ENCODE measurements around the gene YES1. TPM values are rescaled to one million over a fixed set of nuclear protein-coding genes. Genes with fewer than 3 reads are reported as not detected.
"Not testable (repeated sequence)": the region's sequence is repeated elsewhere in the genome, so short reads cannot be mapped to it uniquely, and the experiment has no call there.

The YES1 gene
- total and polyA plus RNA-seq, 8 donors, result 36.9 to 69.9 (median 61.3) TPM

GRCh38 chr18:766550-766860 is 45.5 kb downstream of the YES1 start:
- ATAC-seq, result no peak
- H3K27ac ChIP-seq, result no peak overlapping the region
- intact Hi-C loops (cut with DNase I), result no loop called here
- H3K9me3 ChIP-seq, result no peaks in the 10 kb centered on the region
- H3K4me1 ChIP-seq, result no peaks in the 10 kb centered on the region
- no peak for DNase-seq
- TF ChIP-seq CTCF (IDR thresholded peaks at IDR 0.05), result no peak
- no peak overlapping the region for H3K4me3 ChIP-seq
- no peaks in the 10 kb centered on the region for H3K27me3 ChIP-seq
- H3K36me3 ChIP-seq, result no peaks in the 10 kb centered on the region

- intact Hi-C loops (cut with DNase I), result no loop called here
- Histone ChIP-seq H3K36me3 (no peaks in the 10 kb centered on the region), H3K27ac (no peak overlapping the region), H3K27me3 (no peaks in the 10 kb centered on the region), H3K4me1 (no peaks in the 10 kb centered on the region), H3K9me3 (no peaks in the 10 kb centered on the region), H3K4me3 (no peak overlapping the region)
- no peak for TF ChIP-seq CTCF (IDR thresholded peaks at IDR 0.05)
- peak; percentile 36 for ATAC-seq
- no peak for DNase-seq
Observed at GRCh38 chr18:765764-766549, 46.1 kb downstream of the YES1 start.

GRCh38 chr18:759864-760263 is 52.2 kb downstream of the YES1 start:
- H3K4me1 ChIP-seq; DNase-seq; H3K36me3 ChIP-seq; intact Hi-C loops (cut with DNase I); ATAC-seq; H3K27me3 ChIP-seq; H3K9me3 ChIP-seq; H3K27ac ChIP-seq; H3K4me3 ChIP-seq: not testable (repeated sequence)

- ATAC-seq (no peak), DNase-seq (no peak)
- no peaks in the 10 kb centered on the region for H3K9me3 ChIP-seq
- H3K4me3 ChIP-seq, result no peak overlapping the region
- no peak overlapping the region for H3K27ac ChIP-seq
- peaks cover 0 to 9% of the 10 kb centered on the region in 2 donors for H3K36me3 ChIP-seq
- intact Hi-C loops (cut with DNase I), result no loop called here
- no peak for TF ChIP-seq CTCF (IDR thresholded peaks at IDR 0.05)
- no peaks in the 10 kb centered on the region for H3K27me3 ChIP-seq
- H3K4me1 ChIP-seq, result no peaks in the 10 kb centered on the region
Observed at GRCh38 chr18:755506-755905, 56.5 kb downstream of the YES1 start.

GRCh38 chr18:754656-755055 is 57.4 kb downstream of the YES1 start:
- H3K27ac ChIP-seq, result no peak overlapping the region

More at GRCh38 chr18:754656-755055, 57.4 kb downstream of the YES1 start:
- no peak for ATAC-seq
- Histone ChIP-seq H3K27me3 (no peaks in the 10 kb centered on the region), H3K9me3 (no peaks in the 10 kb centered on the region), H3K4me3 (no peak overlapping the region), H3K4me1 (no peaks in the 10 kb centered on the region), H3K36me3 (peaks cover 0 to 9% of the 10 kb centered on the region in 2 donors)
- no peak for DNase-seq
- no peak for TF ChIP-seq CTCF (IDR thresholded peaks at IDR 0.05)
- intact Hi-C loops (cut with DNase I), result no loop called here

Measured in left lung (tissue), 10 donors.